ENCODE data around the gene SLC22A16. TPM values are rescaled to one million over a fixed set of nuclear protein-coding genes. Genes with fewer than 3 reads are reported as not detected.

SLC22A16 gene
- total RNA-seq, 2 experiments from 2014 or later = not detected

GRCh38 chr6:110414669-110415068 lies 61.7 kb downstream of the SLC22A16 start:
- no peak overlapping the region for H3K4me3 Mint-ChIP-seq
- intact Hi-C loops (cut with DNase I, micrococcal nuclease) = no loop called here
- CTCF ChIA-PET = no interaction called here
- H3K36me3 Mint-ChIP-seq (ENCODE audit: low read depth) = no peaks in the 10 kb centered on the region
- no peak overlapping the region for H3K27ac Mint-ChIP-seq
- DNase-seq (no peak), ATAC-seq (no peak)
- POLR2A ChIA-PET = no interaction called here
- H3K27me3 Mint-ChIP-seq = peaks cover 3% of the 10 kb centered on the region
- H3K9me3 Mint-ChIP-seq (ENCODE audit: low read depth) = no peaks in the 10 kb centered on the region
- H3K4me1 Mint-ChIP-seq = peaks cover 2% of the 10 kb centered on the region

- no peaks in the 10 kb centered on the region for H3K9me3 Mint-ChIP-seq (ENCODE audit: low read depth)
- H3K27me3 Mint-ChIP-seq = peaks cover 1% of the 10 kb centered on the region
- no peak for DNase-seq
- no peak for ATAC-seq
- intact Hi-C loops (cut with DNase I, micrococcal nuclease) = no loop called here
- H3K4me3 Mint-ChIP-seq = no peak overlapping the region
- H3K36me3 Mint-ChIP-seq (ENCODE audit: low read depth) = no peaks in the 10 kb centered on the region
- H3K27ac Mint-ChIP-seq = no peak overlapping the region
- CTCF ChIA-PET = no interaction called here
- POLR2A ChIA-PET = no interaction called here
- H3K4me1 Mint-ChIP-seq = peaks cover 2% of the 10 kb centered on the region
Measured at GRCh38 chr6:110412360-110412759, 64.1 kb downstream of the SLC22A16 start.

DNA sequence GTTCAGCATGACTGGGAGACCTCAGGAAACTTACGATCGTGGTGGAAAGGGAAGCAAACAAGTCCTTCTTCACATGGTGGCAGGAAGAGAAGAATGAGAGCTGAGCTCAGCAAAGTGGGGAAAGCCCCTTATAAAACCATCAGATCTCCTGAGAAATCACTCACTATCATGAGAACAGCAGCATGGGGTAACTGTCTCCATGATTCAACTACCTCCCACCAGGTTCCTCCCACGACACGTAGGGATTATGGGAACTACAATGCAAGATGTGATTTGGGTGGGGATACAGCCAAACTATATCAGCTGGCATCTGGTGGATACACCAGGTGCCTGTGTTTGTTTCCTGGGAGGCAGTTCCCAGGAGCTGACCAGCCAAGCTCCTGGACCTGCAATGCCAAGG lies 65.9 kb downstream of the SLC22A16 start:
- intact Hi-C loops (cut with DNase I, micrococcal nuclease) = no loop called here
- Mint-ChIP-seq H3K27me3 (peaks cover 1% of the 10 kb centered on the region), H3K27ac (no peak overlapping the region), H3K9me3 (ENCODE audit: low read depth) (no peaks in the 10 kb centered on the region), H3K4me1 (no peaks in the 10 kb centered on the region), H3K4me3 (no peak overlapping the region), H3K36me3 (ENCODE audit: low read depth) (no peaks in the 10 kb centered on the region)
- DNase-seq = no peak
- ChIA-PET POLR2A (no interaction called here), CTCF (interaction anchor here (0.6 to 0.8 kb wide), 2 partner anchors 26 to 625 kb away, joined by 3 read pairs; no protein-coding TSS in a partner anchor)
- ATAC-seq = no peak

- no peak for DNase-seq
- peaks cover 1% of the 10 kb centered on the region for H3K27me3 Mint-ChIP-seq
- no peaks in the 10 kb centered on the region for H3K4me1 Mint-ChIP-seq
- no peak overlapping the region for H3K4me3 Mint-ChIP-seq
- ChIA-PET POLR2A (no interaction called here), CTCF (no interaction called here)
- H3K9me3 Mint-ChIP-seq (ENCODE audit: low read depth) = no peaks in the 10 kb centered on the region
- H3K36me3 Mint-ChIP-seq (ENCODE audit: low read depth) = no peaks in the 10 kb centered on the region
- intact Hi-C loops (cut with DNase I, micrococcal nuclease) = no loop called here
- ATAC-seq = no peak
- H3K27ac Mint-ChIP-seq = no peak overlapping the region
Measured at GRCh38 chr6:110409794-110410193, 66.6 kb downstream of the SLC22A16 start.

GRCh38 chr6:110408901-110409300 lies 67.5 kb downstream of the SLC22A16 start:
- Mint-ChIP-seq H3K4me3 (no peak overlapping the region), H3K4me1 (no peaks in the 10 kb centered on the region), H3K9me3 (ENCODE audit: low read depth) (no peaks in the 10 kb centered on the region), H3K27ac (no peak overlapping the region), H3K27me3 (peaks cover 1% of the 10 kb centered on the region), H3K36me3 (ENCODE audit: low read depth) (no peaks in the 10 kb centered on the region)
- ATAC-seq = no peak
- ChIA-PET POLR2A (no interaction called here), CTCF (no interaction called here)
- no peak for DNase-seq
- intact Hi-C loops (cut with DNase I, micrococcal nuclease) = no loop called here

DNA sequence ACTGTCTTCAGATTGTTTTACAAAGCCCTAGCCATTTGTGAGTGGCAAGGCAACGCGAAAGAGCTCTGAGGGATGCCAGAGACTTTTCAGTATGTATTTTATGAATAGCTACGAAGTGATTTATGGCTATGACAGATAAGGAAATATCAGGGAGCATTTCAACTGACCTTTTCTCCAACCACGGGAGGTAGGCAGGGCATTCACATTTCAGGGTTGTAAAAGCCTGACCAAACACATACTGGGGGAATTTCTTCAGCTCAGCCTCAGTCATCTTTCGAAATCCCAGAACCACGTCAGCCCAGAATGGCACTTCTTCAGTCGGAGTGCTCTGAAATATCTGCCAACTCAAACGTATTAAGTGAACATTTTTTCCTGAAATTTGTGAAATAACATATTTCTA lies 71.8 kb downstream of the SLC22A16 start:
- Mint-ChIP-seq H3K27me3 (no peaks in the 10 kb centered on the region), H3K4me1 (no peaks in the 10 kb centered on the region), H3K4me3 (no peak overlapping the region), H3K27ac (no peak overlapping the region), H3K9me3 (ENCODE audit: low read depth) (no peaks in the 10 kb centered on the region), H3K36me3 (ENCODE audit: low read depth) (no peaks in the 10 kb centered on the region)
- no peak for ATAC-seq
- CTCF ChIA-PET = interaction anchor here (2.1 kb wide), 1 partner anchor 13 kb away, joined by 7 read pairs; no protein-coding TSS in a partner anchor
- intact Hi-C loops (cut with DNase I, micrococcal nuclease) = no loop called here
- POLR2A ChIA-PET = no interaction called here
- no peak for DNase-seq

GRCh38 chr6:110401585-110402176 lies 74.7 kb downstream of the SLC22A16 start:
- ChIA-PET POLR2A (no interaction called here), CTCF (interaction anchor here (0.8 kb wide), 1 partner anchor 10 kb away, joined by 4 read pairs; no protein-coding TSS in a partner anchor)
- ATAC-seq = no peak
- Mint-ChIP-seq H3K4me3 (no peak overlapping the region), H3K36me3 (ENCODE audit: low read depth) (no peaks in the 10 kb centered on the region), H3K27ac (no peak overlapping the region), H3K4me1 (no peaks in the 10 kb centered on the region), H3K27me3 (no peaks in the 10 kb centered on the region), H3K9me3 (ENCODE audit: low read depth) (no peaks in the 10 kb centered on the region)
- no peak for DNase-seq
- intact Hi-C loops (cut with DNase I, micrococcal nuclease) = no loop called here

DNA sequence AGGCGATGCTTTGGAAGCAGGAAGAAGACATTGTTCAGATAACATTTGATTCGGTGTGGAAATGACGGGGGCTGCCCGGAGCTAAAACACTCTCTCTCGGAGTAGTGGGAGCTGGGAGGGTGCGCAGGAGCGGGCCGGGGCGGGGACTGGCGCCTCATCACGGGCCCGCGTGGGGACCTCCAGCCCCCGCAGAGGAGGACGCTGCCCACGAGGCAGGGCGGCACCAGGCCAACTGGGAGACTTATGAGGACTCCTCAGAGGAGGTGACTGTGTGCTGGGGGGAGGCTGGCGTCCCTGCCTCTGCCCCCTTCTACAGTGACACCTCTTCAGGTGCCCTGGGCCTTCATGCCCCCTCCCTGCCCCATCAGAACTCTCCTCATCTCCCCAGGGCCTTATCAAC lies 76.2 kb downstream of the SLC22A16 start:
- Mint-ChIP-seq H3K27me3 (no peaks in the 10 kb centered on the region), H3K4me1 (no peaks in the 10 kb centered on the region), H3K36me3 (ENCODE audit: low read depth) (no peaks in the 10 kb centered on the region), H3K27ac (no peak overlapping the region), H3K9me3 (ENCODE audit: low read depth) (no peaks in the 10 kb centered on the region), H3K4me3 (no peak overlapping the region)
- ChIA-PET POLR2A (no interaction called here), CTCF (interaction anchor here (0.9 kb wide), 1 partner anchor 65 kb away, joined by 3 read pairs; no protein-coding TSS in a partner anchor)
- intact Hi-C loops (cut with DNase I, micrococcal nuclease) = no loop called here
- DNase-seq = no peak
- no peak for ATAC-seq

GRCh38 chr6:110399219-110400071 lies 77.0 kb downstream of the SLC22A16 start:
- H3K36me3 Mint-ChIP-seq (ENCODE audit: low read depth) = no peaks in the 10 kb centered on the region
- ATAC-seq (no peak), DNase-seq (no peak)
- no peaks in the 10 kb centered on the region for H3K27me3 Mint-ChIP-seq
- no peak overlapping the region for H3K4me3 Mint-ChIP-seq
- ChIA-PET POLR2A (no interaction called here), CTCF (no interaction called here)
- intact Hi-C loops (cut with DNase I, micrococcal nuclease) = loop anchor here in 1 of 2 experiments (10.0 kb wide), 1 partner anchor 805 kb away; no protein-coding TSS in a partner anchor
- no peak overlapping the region for H3K27ac Mint-ChIP-seq
- H3K4me1 Mint-ChIP-seq = no peaks in the 10 kb centered on the region
- H3K9me3 Mint-ChIP-seq (ENCODE audit: low read depth) = no peaks in the 10 kb centered on the region

GRCh38 chr6:110398778-110399177 lies 77.6 kb downstream of the SLC22A16 start:
- H3K27ac Mint-ChIP-seq = no peak overlapping the region
- ATAC-seq = no peak
- intact Hi-C loops (cut with DNase I, micrococcal nuclease) = loop anchor here in 1 of 2 experiments (10.0 kb wide), 1 partner anchor 804 kb away; no protein-coding TSS in a partner anchor
- no peaks in the 10 kb centered on the region for H3K4me1 Mint-ChIP-seq
- no peaks in the 10 kb centered on the region for H3K27me3 Mint-ChIP-seq
- H3K9me3 Mint-ChIP-seq (ENCODE audit: low read depth) = no peaks in the 10 kb centered on the region
- no peak for DNase-seq
- H3K36me3 Mint-ChIP-seq (ENCODE audit: low read depth) = no peaks in the 10 kb centered on the region
- CTCF ChIA-PET = no interaction called here
- POLR2A ChIA-PET = no interaction called here
- no peak overlapping the region for H3K4me3 Mint-ChIP-seq

GRCh38 chr6:110395221-110395620 lies 81.2 kb downstream of the SLC22A16 start:
- ChIA-PET POLR2A (no interaction called here), CTCF (interaction anchor here (0.6 to 0.7 kb wide), 2 partner anchors 46 to 258 kb away, joined by 3 read pairs; no protein-coding TSS in a partner anchor)
- H3K27ac Mint-ChIP-seq = no peak overlapping the region
- no peaks in the 10 kb centered on the region for H3K27me3 Mint-ChIP-seq
- H3K4me1 Mint-ChIP-seq = peaks cover 6% of the 10 kb centered on the region
- DNase-seq (no peak), ATAC-seq (no peak)
- intact Hi-C loops (cut with DNase I, micrococcal nuclease) = loop anchor here in 1 of 2 experiments (10.0 kb wide), 1 partner anchor 800 kb away; no protein-coding TSS in a partner anchor
- H3K9me3 Mint-ChIP-seq (ENCODE audit: low read depth) = no peaks in the 10 kb centered on the region
- H3K4me3 Mint-ChIP-seq = no peak overlapping the region
- no peaks in the 10 kb centered on the region for H3K36me3 Mint-ChIP-seq (ENCODE audit: low read depth)

GRCh38 chr6:110394409-110394808 lies 82.0 kb downstream of the SLC22A16 start:
- no peak overlapping the region for H3K27ac Mint-ChIP-seq
- H3K36me3 Mint-ChIP-seq (ENCODE audit: low read depth) = no peaks in the 10 kb centered on the region
- H3K4me3 Mint-ChIP-seq = no peak overlapping the region
- peaks cover 14% of the 10 kb centered on the region for H3K4me1 Mint-ChIP-seq
- H3K27me3 Mint-ChIP-seq = no peaks in the 10 kb centered on the region
- ATAC-seq (no peak), DNase-seq (no peak)
- POLR2A ChIA-PET = interaction anchor here (0.6 kb wide), 1 partner anchor 285 kb away, joined by 7 read pairs; no protein-coding TSS in a partner anchor
- CTCF ChIA-PET = interaction anchor here (1.7 kb wide), 1 partner anchor 689 kb away, joined by 5 read pairs; no protein-coding TSS in a partner anchor
- intact Hi-C loops (cut with DNase I, micrococcal nuclease) = loop anchor here (5.0 to 10.0 kb wide), 3 partner anchors 337 to 800 kb away; no protein-coding TSS in a partner anchor
- H3K9me3 Mint-ChIP-seq (ENCODE audit: low read depth) = no peaks in the 10 kb centered on the region

Data from activated CD4-positive, alpha-beta T cell treated with anti-CD3 and anti-CD28 coated beads for 36 hours (primary cell).